Measurements from ENCODE around the gene SP3. TPM values are rescaled to one million over a fixed set of nuclear protein-coding genes. Genes with fewer than 3 reads are reported as not detected.

Gene SP3
- total and polyA plus RNA-seq, 2 donors (not counting 1 experiment from before 2014, with no cell fraction given) = 64.1 to 124 TPM

- TF ChIP-seq EZH2 (IDR thresholded peaks at IDR 0.05; ENCODE audit: low read length, missing control alignments) = no peak
- TF ChIP-seq CTCF (conservative IDR thresholded peaks at IDR 0.05 in 1 of 2, IDR thresholded peaks at IDR 0.05 in 1 of 2; ENCODE audit: low read depth in 1 of 2, low read length in 2 of 2) = no peak
- Histone ChIP-seq H3K4me3 (replicated peaks in 1 of 4; ENCODE audit: control extremely low read depth in 1 of 4, insufficient read depth in 1 of 4, low read depth in 3 of 4, low read length in 4 of 4) (no peak overlapping the region), H3K36me3 (ENCODE audit: control insufficient read depth, insufficient read depth, low read length) (no peaks in the 10 kb centered on the region), H3K4me2 (ENCODE audit: extremely low read depth, insufficient read depth, low read length) (no peak overlapping the region), H2AFZ (ENCODE audit: low read length) (no peak overlapping the region), H3K27ac (ENCODE audit: insufficient read depth, low read length) (no peak overlapping the region), H4K20me1 (ENCODE audit: control insufficient read depth, extremely low read depth, insufficient read depth, low read length) (no peaks in the 10 kb centered on the region), H3K27me3 (ENCODE audit: control insufficient read depth, insufficient read depth, low read length) (peaks cover 12% of the 10 kb centered on the region), H3K9ac (ENCODE audit: insufficient read depth, low read length) (no peak overlapping the region), H3K9me3 (ENCODE audit: control insufficient read depth, insufficient read depth, low read depth, low read length) (no peaks in the 10 kb centered on the region), H3K79me2 (ENCODE audit: control insufficient read depth, insufficient read depth, low read length) (no peaks in the 10 kb centered on the region), H3K4me1 (ENCODE audit: control insufficient read depth, extremely low read depth, insufficient read depth, low read length) (no peaks in the 10 kb centered on the region)
- no peak for DNase-seq (ENCODE audit: low read depth in 2 of 2)
These were observed 88.2 kb downstream of the SP3 start for GRCh38 chr2:173876833-173877413.

GRCh38 chr2:173874894-173875237 is 90.3 kb downstream of the SP3 start:
- no peaks in the 10 kb centered on the region for H3K4me1 ChIP-seq (ENCODE audit: control insufficient read depth, extremely low read depth, insufficient read depth, low read length)

More at GRCh38 chr2:173874894-173875237, 90.3 kb downstream of the SP3 start:
- no peak for DNase-seq (ENCODE audit: low read depth in 2 of 2)
- Histone ChIP-seq H3K36me3 (ENCODE audit: control insufficient read depth, insufficient read depth, low read length) (no peaks in the 10 kb centered on the region), H3K27ac (ENCODE audit: insufficient read depth, low read length) (no peak overlapping the region), H3K9me3 (ENCODE audit: control insufficient read depth, insufficient read depth, low read depth, low read length) (no peaks in the 10 kb centered on the region), H3K79me2 (ENCODE audit: control insufficient read depth, insufficient read depth, low read length) (no peaks in the 10 kb centered on the region), H4K20me1 (ENCODE audit: control insufficient read depth, extremely low read depth, insufficient read depth, low read length) (no peaks in the 10 kb centered on the region), H3K27me3 (ENCODE audit: control insufficient read depth, insufficient read depth, low read length) (peaks cover 11% of the 10 kb centered on the region), H2AFZ (ENCODE audit: low read length) (no peak overlapping the region), H3K4me3 (replicated peaks in 1 of 4; ENCODE audit: control extremely low read depth in 1 of 4, insufficient read depth in 1 of 4, low read depth in 3 of 4, low read length in 4 of 4) (no peak overlapping the region), H3K9ac (ENCODE audit: insufficient read depth, low read length) (no peak overlapping the region), H3K4me2 (ENCODE audit: extremely low read depth, insufficient read depth, low read length) (no peak overlapping the region)
- TF ChIP-seq EZH2 (IDR thresholded peaks at IDR 0.05; ENCODE audit: low read length, missing control alignments) = no peak
- TF ChIP-seq CTCF (conservative IDR thresholded peaks at IDR 0.05 in 1 of 2, IDR thresholded peaks at IDR 0.05 in 1 of 2; ENCODE audit: low read depth in 1 of 2, low read length in 2 of 2) = no peak

All from fibroblast of lung (primary cell).